Measurements from ENCODE around the gene TM4SF1.

The TM4SF1 gene

DNA sequence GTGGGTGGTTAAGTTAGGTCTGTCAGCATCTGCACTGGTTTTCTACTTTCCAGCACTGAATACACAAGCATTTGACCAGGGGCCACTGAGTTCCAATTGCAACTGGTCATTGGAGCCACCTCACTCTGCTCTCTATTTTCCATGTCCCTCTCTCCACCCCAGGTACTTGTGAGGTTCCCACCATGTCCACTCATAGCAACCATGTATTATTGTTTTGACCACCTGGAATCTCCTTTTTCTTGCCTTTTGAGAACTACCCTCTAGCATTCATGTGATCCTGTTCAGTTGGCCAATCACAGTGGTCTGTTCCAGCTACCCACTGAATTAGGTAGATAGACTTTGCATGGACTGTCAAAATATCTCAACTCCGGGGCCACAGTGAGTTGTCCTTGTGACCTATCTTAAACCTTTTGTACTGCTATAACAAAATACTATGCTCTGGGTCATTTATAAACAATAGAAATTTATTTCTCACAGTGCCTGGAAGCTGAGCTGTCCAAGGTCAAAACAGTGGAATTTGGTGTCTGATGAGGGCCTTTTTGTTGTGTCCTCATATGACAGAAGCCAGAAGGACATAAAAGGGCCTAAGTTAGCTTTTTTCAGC, 23.8 kb downstream of the TM4SF1 start:
- Histone ChIP-seq H3K9me3 (no peaks in the 10 kb centered on the region), H3K27ac (no peak overlapping the region), H3K4me1 (peaks cover 0 to 8% (median 0%) of the 10 kb centered on the region in 4 donors), H3K36me3 (no peaks in the 10 kb centered on the region), H3K27me3 (no peaks in the 10 kb centered on the region), H3K4me3 (no peak overlapping the region)
- no peak for DNase-seq
- intact Hi-C loops (cut with DNase I; ENCODE audit: low total_unique reads): no loop called here
- TF ChIP-seq, protein P1, sequence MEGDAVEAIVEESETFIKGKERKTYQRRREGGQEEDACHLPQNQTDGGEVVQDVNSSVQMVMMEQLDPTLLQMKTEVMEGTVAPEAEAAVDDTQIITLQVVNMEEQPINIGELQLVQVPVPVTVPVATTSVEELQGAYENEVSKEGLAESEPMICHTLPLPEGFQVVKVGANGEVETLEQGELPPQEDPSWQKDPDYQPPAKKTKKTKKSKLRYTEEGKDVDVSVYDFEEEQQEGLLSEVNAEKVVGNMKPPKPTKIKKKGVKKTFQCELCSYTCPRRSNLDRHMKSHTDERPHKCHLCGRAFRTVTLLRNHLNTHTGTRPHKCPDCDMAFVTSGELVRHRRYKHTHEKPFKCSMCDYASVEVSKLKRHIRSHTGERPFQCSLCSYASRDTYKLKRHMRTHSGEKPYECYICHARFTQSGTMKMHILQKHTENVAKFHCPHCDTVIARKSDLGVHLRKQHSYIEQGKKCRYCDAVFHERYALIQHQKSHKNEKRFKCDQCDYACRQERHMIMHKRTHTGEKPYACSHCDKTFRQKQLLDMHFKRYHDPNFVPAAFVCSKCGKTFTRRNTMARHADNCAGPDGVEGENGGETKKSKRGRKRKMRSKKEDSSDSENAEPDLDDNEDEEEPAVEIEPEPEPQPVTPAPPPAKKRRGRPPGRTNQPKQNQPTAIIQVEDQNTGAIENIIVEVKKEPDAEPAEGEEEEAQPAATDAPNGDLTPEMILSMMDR (IDR thresholded peaks at IDR 0.05): no peak

DNA sequence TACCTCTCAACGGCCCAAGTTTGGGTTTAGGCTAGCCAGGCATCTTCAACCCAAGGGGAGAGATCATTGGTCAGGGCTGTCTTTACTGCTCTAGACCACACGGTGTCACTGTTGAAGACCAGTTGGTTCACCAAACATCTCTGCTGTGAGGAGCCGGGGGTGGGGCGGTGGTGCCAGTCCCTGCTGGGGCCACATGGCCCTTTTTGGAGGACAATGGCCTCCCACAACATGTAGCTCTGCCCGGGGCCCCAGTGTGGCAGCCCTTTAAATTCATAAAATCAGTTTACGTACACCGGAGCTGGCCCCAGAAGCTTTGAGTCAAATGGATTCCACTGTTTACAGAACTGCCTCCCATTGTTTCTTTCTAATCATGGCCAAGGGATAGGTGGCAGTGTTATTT, 24.9 kb downstream of the TM4SF1 start:
- Histone ChIP-seq H3K36me3 (no peaks in the 10 kb centered on the region), H3K27me3 (no peaks in the 10 kb centered on the region), H3K4me3 (no peak overlapping the region), H3K27ac (no peak overlapping the region), H3K4me1 (peaks cover 0 to 8% (median 0%) of the 10 kb centered on the region in 4 donors), H3K9me3 (no peaks in the 10 kb centered on the region)
- intact Hi-C loops (cut with DNase I; ENCODE audit: low total_unique reads): no loop called here
- TF ChIP-seq, protein P1 (IDR thresholded peaks at IDR 0.05): peak; percentile 66
- peak; percentile 37 to 69 for DNase-seq

DNA sequence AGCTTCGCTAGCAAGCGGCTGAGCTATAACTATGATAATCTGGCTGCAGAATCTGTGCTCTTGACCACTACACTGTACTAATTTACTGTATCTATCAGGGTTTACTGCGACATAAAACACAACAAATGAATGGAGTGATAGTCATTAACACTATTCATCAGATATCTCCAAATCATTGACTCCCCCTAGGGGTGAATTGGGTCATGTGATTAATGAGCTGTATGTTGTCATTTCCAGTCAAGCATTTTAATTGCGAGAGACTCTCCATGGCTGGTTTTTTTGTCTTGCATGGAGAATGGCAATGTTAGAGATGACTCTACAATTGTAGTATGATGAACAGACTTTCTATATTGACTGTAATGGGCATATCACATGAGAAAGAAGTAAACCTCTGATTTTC, 33.5 kb downstream of the TM4SF1 start:
- Histone ChIP-seq H3K27me3 (no peaks in the 10 kb centered on the region), H3K9me3 (no peaks in the 10 kb centered on the region), H3K4me1 (peaks cover 0 to 22% (median 16%) of the 10 kb centered on the region in 4 donors), H3K4me3 (no peak overlapping the region), H3K27ac (no peak overlapping the region), H3K36me3 (no peaks in the 10 kb centered on the region)
- DNase-seq: no peak
- TF ChIP-seq, protein P1 (IDR thresholded peaks at IDR 0.05): no peak
- intact Hi-C loops (cut with DNase I; ENCODE audit: low total_unique reads): no loop called here

DNA sequence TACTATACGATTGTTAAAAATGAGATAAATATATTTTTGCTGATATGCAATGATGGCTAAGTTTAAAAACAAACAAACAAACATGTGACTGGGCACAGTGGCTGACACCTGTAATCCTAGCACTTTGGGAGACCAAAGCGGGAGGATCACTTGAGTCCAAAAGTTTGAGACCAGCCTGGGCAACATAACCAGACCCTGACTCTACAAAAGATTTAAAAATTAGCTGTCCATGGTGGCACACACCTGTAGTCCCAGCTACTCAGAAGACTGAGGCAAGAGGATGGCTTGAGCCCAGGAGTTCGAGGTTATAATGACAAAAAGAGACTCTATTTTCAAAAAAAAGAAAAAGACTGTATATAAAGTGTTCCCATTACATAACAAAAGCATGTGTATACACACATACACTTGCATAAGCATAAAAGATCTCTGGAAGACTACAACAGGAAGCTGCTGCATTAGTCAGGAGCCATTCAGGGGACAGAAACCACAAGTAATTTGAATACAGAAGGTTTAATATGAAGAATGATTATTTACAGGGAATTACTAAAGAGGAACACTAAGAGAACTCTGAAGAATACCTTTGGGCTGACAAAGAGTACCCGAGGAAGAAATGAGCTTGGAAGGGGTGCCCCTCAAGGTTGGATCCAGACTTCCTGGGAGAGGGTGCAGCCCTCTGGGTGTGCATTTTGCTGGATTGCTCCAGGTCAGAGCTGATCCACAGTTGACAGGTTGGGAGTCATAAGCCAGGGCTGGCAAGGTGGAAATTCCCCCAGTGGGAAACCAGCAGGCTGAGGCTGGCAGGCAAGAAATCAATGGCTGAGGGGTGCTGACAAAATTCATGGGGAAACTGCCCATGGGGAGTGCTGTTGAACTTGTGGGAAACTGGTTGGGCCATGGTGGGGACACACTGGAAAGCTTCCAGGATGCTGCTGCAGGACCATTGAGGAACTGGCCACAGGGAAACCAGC, 34.8 kb downstream of the TM4SF1 start:
- Histone ChIP-seq H3K4me1 (peaks cover 0 to 23% (median 16%) of the 10 kb centered on the region in 4 donors), H3K9me3 (no peaks in the 10 kb centered on the region), H3K4me3 (no peak overlapping the region), H3K27me3 (no peaks in the 10 kb centered on the region), H3K36me3 (no peaks in the 10 kb centered on the region), H3K27ac (no peak overlapping the region)
- intact Hi-C loops (cut with DNase I; ENCODE audit: low total_unique reads): no loop called here
- DNase-seq: no peak
- TF ChIP-seq, protein P1 (IDR thresholded peaks at IDR 0.05): no peak

DNA sequence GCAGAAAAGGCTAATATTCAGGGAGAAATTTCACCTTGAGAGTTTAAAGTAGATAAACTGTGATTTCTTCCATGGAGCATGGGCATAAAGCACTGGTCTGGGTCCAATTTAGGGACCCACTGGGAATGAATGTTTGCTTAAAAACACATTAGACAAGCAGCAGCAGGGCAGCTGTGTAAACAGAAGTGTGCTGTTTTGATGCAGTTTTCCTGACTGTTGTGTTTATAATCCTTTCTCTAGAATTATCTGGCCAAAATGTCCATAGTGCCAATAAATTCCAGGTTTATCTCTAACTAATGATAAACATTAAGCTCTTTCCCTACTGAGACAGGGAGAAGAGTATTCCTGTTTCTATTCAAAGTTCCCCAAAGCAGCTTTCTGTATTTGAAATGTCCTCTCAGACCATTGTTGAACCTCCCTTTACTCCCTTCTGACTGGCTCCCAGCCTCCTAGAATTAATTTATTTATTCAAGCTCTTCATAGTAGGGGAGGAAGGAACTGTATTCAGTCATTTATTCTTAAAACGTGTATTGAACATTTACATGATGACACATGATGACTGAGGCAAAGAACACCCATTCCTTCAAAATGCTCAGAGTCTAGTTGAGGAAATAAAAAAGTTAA, 37.0 kb downstream of the TM4SF1 start:
- H3K27ac ChIP-seq: peak overlapping the region; percentile 51 to 78
- intact Hi-C loops (cut with DNase I; ENCODE audit: low total_unique reads): no loop called here
- H3K27me3 ChIP-seq: no peaks in the 10 kb centered on the region
- peaks cover 0 to 35% (median 16%) of the 10 kb centered on the region in 4 donors for H3K4me1 ChIP-seq
- H3K9me3 ChIP-seq: no peaks in the 10 kb centered on the region
- no peaks in the 10 kb centered on the region for H3K36me3 ChIP-seq
- no peak overlapping the region for H3K4me3 ChIP-seq
- no peak for DNase-seq
- TF ChIP-seq, protein P1 (IDR thresholded peaks at IDR 0.05): no peak

All from tibial artery (tissue), 4 donors.